HG03575 (cell line): ENCODE data around the gene NDUFAF8.

ENCODE experiments used
- ATAC-seq: cut with Tn5 transposase; IDR thresholded peaks from one replicate; pipeline ENCODE4 v1.9.1; 2021; ENCODE audit not compliant: unreplicated experiment, insufficient number of reproducible peaks, low FRiP score; ENCODE audit errors: extremely low read depth

NDUFAF8 gene

GRCh38 chr17:81234940-81235821 is 3.9 kb upstream of the NDUFAF8 start:
- ATAC-seq = no peak

GRCh38 chr17:81235822-81236740 is 3.0 kb upstream of the NDUFAF8 start:
- ATAC-seq = no peak

- no peak for ATAC-seq
Measured at GRCh38 chr17:81236784-81237183, 2.3 kb upstream of the NDUFAF8 start.

DNA sequence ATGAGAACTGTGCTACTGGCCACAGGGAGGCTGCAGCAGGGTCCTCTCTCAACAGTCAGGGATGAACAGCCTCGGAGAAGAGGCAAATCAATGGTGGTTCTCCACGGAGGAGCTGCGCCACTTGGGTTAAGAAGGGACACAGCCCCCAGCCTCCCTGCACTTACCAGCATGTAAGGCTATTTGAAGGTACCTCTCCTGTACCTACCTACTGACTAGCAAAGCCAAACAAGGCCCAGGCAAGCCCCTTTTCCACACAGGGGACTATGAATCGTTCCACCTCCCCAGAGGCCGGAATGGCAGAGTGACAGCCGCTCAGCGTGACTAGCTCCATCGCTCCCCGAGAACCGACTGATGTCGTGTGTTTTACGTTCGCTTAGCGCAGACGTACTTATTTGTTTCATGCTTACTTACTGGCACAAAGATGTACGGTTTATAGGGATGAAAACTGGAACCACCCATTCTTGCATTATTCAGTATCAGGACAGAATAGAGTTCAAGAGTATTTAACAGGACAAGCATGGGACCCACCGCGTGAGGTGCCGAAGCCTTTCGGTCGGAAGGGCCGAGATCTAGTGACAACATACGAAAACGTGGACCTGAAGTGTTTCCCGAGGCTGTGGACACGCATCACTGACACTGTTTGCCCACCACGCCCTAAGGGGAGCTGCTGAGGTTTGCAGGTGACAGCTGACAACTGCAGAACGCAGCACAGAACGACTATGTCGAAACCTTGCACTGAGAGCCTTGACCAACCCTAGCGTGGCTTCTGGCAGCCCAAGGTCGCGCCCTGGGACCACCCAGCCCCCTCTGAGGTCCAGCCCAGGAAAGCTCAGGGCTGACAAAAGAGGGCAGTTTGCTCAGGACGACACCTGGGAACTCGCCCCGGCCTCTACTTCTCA is 1.3 kb upstream of the NDUFAF8 start:
- ATAC-seq = no peak

GRCh38 chr17:81238490-81238814 is 666 bp upstream of the NDUFAF8 start:
- no peak for ATAC-seq

- no peak for ATAC-seq
Measured at GRCh38 chr17:81239714-81240555, 817 bp downstream of the NDUFAF8 start.

DNA sequence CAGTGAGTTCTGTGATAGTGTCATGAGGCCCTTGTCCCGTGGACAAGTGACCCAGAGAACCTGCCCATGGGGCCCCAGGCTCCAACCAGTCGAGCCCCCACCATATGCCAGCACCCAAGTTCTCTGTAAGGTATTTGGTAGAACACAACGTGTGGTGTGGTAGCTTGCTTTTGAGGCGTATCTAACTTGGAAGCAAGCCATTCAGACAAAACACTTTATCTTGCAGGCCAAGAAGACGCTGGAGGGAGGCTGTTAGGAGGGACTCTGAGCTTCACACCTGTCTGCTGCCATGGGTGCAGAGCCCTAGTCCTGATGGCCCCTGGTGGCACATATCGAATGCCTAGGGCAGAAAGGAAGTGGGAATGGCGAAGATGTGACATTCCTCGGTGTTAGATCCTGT is 1.6 kb downstream of the NDUFAF8 start:
- ATAC-seq = no peak

DNA sequence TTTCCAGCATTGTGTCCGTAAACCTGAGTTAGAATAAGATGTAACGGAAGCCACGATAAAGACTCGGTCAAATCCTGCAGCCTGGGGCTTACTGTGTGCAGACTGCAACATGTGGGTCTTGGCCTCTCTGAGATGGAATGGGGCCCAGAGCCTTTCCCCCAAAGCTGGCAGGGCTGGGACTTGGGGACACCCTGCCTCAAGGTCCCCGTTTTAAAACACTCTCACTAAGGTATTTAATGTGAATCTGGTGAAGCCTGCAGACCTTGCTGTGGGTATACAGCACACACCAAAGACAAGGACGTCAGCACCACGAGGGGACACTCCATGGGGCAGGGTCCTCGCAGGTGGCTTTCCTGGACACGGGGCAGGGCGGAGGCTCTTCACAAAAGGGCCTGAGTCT is 2.1 kb downstream of the NDUFAF8 start:
- ATAC-seq = no peak

DNA sequence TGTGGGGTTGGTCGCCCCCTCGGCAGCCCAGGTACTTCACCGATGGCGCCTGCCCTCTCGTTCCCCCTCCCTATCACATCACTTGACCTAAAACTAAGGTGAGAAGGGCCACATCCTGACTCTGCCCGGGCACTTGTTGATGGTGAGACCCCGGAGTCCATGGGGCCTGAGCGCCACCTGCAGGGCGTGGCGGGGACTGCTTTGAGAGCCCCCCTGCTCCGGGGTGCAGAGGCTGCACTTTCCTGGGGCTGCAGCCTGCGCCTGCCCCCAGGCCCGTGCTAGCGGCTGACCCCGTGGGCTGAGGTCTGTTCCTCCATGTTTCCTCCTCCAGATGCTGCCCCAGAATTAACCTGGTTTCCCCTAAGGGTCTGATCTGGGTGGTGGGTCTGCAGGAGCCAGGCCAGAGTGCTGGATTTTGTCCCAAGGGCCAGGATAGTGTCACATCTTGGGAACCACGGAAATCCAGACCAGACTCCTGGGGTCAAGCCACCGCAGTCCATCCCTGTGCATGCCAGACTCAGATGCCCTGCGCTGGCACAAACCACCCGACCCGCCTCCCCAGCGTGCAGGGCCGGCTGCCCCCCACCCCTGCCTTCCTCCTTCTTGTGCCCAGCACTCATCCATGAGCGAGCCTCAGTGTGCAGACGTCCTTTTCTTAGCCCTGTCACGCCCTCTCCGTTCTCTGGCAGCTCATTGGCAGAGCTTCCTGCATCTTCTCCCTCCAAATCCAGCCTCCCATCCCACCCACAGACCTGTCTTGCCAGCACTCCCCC is 2.7 kb downstream of the NDUFAF8 start:
- ATAC-seq = no peak

- ATAC-seq = no peak
Measured at GRCh38 chr17:81242421-81243332, 3.6 kb downstream of the NDUFAF8 start.

DNA sequence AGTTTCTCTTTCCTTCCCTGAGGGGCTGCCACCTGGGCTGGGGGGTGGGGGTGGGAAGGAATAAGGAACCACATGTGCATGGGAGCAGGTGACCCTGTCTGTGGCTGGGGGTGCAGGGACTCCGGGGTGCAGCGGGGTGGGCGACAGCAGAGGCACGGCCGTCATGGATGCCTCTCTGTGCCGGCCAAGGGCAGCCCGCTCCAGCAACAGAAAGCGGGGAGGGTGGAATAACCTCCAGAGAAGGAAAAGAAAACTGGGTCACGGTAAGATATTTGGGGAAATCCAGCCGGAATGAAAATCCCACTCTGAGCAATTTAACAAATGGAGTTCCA is 4.2 kb downstream of the NDUFAF8 start:
- ATAC-seq = no peak

- ATAC-seq = no peak
Measured at GRCh38 chr17:81244358-81245023, 5.4 kb downstream of the NDUFAF8 start.

DNA sequence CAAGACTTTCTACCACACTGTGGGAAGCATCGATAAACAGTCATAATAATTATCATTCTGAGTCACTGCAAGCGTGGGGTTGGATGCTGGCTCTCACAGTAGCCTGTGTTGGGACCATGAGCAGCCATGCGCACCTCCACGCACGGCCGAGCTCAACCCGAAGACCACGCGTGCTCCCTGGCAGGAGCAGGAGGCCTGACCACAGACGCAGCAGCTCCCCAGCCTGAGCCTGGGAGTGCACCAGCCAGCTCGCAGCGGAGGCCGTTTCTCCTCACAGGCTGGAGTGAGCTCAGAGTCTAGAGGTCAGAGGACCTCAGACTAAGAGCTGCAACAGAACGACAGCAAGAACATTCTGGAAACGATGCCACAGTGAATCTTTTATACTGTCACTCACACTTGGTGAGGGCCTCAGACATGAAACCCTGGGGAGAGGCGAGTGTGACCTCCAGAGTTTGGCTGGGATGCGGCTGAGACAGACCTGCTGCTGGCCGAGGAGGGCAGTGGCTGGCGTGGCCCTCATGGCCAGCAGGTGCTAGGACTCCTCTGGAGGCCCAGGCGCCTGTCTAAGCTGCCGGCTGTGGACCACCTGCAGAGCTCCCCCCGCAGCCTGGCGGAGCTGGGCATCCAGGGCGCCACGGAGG is 6.0 kb downstream of the NDUFAF8 start:
- no peak for ATAC-seq

DNA sequence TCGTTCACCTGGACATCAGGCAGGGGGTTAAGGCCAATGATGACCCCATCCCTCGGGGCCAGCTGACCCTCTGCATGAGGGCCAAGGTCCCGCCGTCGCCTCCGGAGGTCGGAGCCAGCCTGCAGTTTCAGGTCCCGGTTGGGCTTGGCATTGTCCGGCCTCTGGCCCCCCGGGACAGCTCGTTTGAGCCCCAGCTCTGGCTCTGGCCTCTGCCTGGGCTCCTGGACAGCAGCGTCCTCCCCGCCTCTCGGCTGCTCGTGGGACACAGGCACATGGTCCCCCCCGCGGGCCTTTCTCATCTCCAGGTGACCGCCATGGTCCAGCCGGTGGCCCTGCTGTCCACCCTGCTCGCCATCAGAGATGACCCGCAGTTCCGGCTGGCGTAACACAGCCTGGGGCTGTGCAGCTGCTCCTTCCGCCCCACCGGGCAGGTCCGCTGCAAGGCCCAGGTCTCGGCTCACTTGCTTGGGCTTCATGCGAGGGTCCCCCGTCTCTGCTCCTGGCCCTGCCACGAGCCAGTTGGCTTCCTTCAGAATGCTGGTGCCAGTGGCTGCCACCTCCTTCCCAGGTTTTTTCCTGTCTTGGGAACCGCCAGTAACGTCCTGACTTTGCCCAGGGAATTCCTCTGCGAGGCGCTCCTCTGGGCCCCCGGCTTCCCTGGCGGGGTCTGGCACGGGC is 6.7 kb downstream of the NDUFAF8 start:
- no peak for ATAC-seq

GRCh38 chr17:81246343-81246670 is 7.2 kb downstream of the NDUFAF8 start:
- no peak for ATAC-seq
